Vagina (tissue), 2 donors: ENCODE results near the gene LHX8. TPM values are rescaled to one million over a fixed set of nuclear protein-coding genes. Genes with fewer than 3 reads are reported as not detected.

Experiments
- DNase-seq, 2 donors: peaks; one replicate each; pipeline ENCODE4 v3.0.0-alpha.2; 2017; ENCODE audit errors: extremely low spot score in 2 of 2
- H3K27ac ChIP-seq: fragments of 200-600 bp; sonication (generic); one replicate; pipeline ENCODE4 v1.5.1; 2019
- H3K27me3 ChIP-seq: fragments of 200-600 bp; sonication (generic); one replicate; pipeline ENCODE4 v1.5.1; 2019
- H3K36me3 ChIP-seq, 2 donors: fragments of 200-600 bp; sonication (generic); one replicate each; pipeline ENCODE4 v1.5.1; 2017 to 2019
- H3K4me1 ChIP-seq: fragments of 200-600 bp; sonication (generic); one replicate; pipeline ENCODE4 v1.5.1; 2019
- H3K4me3 ChIP-seq, 2 donors: fragments of 200-600 bp; sonication (generic); 1 replicate in 1 of 2; 2 replicates in 1 of 2; pipeline ENCODE4 v1.5.1; 2016 to 2019
- H3K9me3 ChIP-seq: fragments of 200-600 bp; sonication (generic); one replicate; pipeline ENCODE4 v1.5.1; 2019
- CTCF ChIP-seq, 3 experiments: fragments of 450-650 bp in 2 of 3; fragments of 200-600 bp in 1 of 3; sonication (generic) in 1 of 3; IDR thresholded peaks; one replicate each; pipeline ENCODE4 v1.5.1; 2017 to 2019; ENCODE audit warnings: antibody characterized with exemption in 3 of 3, mild to moderate bottlenecking in 2 of 3, moderate library complexity in 2 of 3
- POLR2A ChIP-seq, 2 donors: fragments of 450-650 bp; IDR thresholded peaks; one replicate each; pipeline ENCODE4 v1.6.1; 2017; ENCODE audit warnings: antibody characterized with exemption in 2 of 2, mild to moderate bottlenecking in 2 of 2, moderate library complexity in 2 of 2
- POLR2AphosphoS5 ChIP-seq, 2 donors: sonication (generic); formaldehyde crosslinking; IDR thresholded peaks; one replicate each; pipeline ENCODE4 v1.9.0; 2017; ENCODE audit warnings: antibody characterized with exemption in 2 of 2, mild to moderate bottlenecking in 2 of 2, low read depth in 1 of 2; ENCODE audit not compliant: insufficient read depth in 1 of 2
- intact Hi-C: fragments of 100-400 bp; cut with DNase I; formaldehyde crosslinking; loops from one replicate; pipeline ENCODE4 v1.15.1; 2023
- total RNA-seq: library from RNA; depleted of rRNA; stranded (reverse); fragments of >200 nt; gene quantifications from one replicate; pipeline ENCODE4 v1.2.3, GENCODE V29; 2016

The LHX8 gene
- total RNA-seq, 1 donor from 2014 or later, result not detected

- no peak for DNase-seq
- H3K27me3 ChIP-seq, result peaks cover 11% of the 10 kb centered on the region
These were observed 9.7 kb upstream of the LHX8 start for GRCh38 chr1:75124510-75124909.

GRCh38 chr1:75125161-75125726, 8.9 kb upstream of the LHX8 start:
- Histone ChIP-seq H3K36me3 (no peaks in the 10 kb centered on the region), H3K27me3 (peaks cover 12% of the 10 kb centered on the region), H3K4me3 (no peak overlapping the region), H3K4me1 (no peaks in the 10 kb centered on the region), H3K9me3 (no peaks in the 10 kb centered on the region), H3K27ac (no peak overlapping the region)
- TF ChIP-seq POLR2AphosphoS5 (IDR thresholded peaks at IDR 0.05; ENCODE audit: insufficient read depth in 1 of 2, low read depth in 1 of 2), result no peak
- no peak for TF ChIP-seq CTCF (IDR thresholded peaks at IDR 0.05)
- TF ChIP-seq POLR2A (IDR thresholded peaks at IDR 0.05), result no peak
- intact Hi-C loops, result no loop called here
- no peak for DNase-seq

More at GRCh38 chr1:75124510-75124909, 9.7 kb upstream of the LHX8 start:
- TF ChIP-seq POLR2AphosphoS5 (IDR thresholded peaks at IDR 0.05; ENCODE audit: insufficient read depth in 1 of 2, low read depth in 1 of 2) (no peak), CTCF (IDR thresholded peaks at IDR 0.05) (no peak), POLR2A (IDR thresholded peaks at IDR 0.05) (no peak)
- intact Hi-C loops, result no loop called here
- H3K36me3 ChIP-seq, result no peaks in the 10 kb centered on the region
- no peaks in the 10 kb centered on the region for H3K9me3 ChIP-seq
- H3K4me1 ChIP-seq, result no peaks in the 10 kb centered on the region
- no peak overlapping the region for H3K27ac ChIP-seq
- no peak overlapping the region for H3K4me3 ChIP-seq

GRCh38 chr1:75126611-75127101, 7.5 kb upstream of the LHX8 start:
- intact Hi-C loops, result no loop called here
- no peaks in the 10 kb centered on the region for H3K36me3 ChIP-seq
- H3K4me3 ChIP-seq, result no peak overlapping the region
- no peak for DNase-seq
- TF ChIP-seq POLR2A (IDR thresholded peaks at IDR 0.05) (no peak), POLR2AphosphoS5 (IDR thresholded peaks at IDR 0.05; ENCODE audit: insufficient read depth in 1 of 2, low read depth in 1 of 2) (no peak), CTCF (IDR thresholded peaks at IDR 0.05) (no peak)
- H3K27me3 ChIP-seq, result peaks cover 19% of the 10 kb centered on the region
- H3K9me3 ChIP-seq, result no peaks in the 10 kb centered on the region
- H3K27ac ChIP-seq, result no peak overlapping the region
- H3K4me1 ChIP-seq, result no peaks in the 10 kb centered on the region

- no peak for TF ChIP-seq POLR2A (IDR thresholded peaks at IDR 0.05)
- TF ChIP-seq POLR2AphosphoS5 (IDR thresholded peaks at IDR 0.05; ENCODE audit: insufficient read depth in 1 of 2, low read depth in 1 of 2), result no peak
- no peak for TF ChIP-seq CTCF (IDR thresholded peaks at IDR 0.05)
- Histone ChIP-seq H3K4me1 (no peaks in the 10 kb centered on the region), H3K9me3 (no peaks in the 10 kb centered on the region), H3K27me3 (peaks cover 26% of the 10 kb centered on the region), H3K4me3 (no peak overlapping the region), H3K27ac (no peak overlapping the region), H3K36me3 (no peaks in the 10 kb centered on the region)
- intact Hi-C loops, result no loop called here
- no peak for DNase-seq
These were observed 6.1 kb upstream of the LHX8 start for GRCh38 chr1:75127916-75128717.

- no peak for DNase-seq
- intact Hi-C loops, result no loop called here
- Histone ChIP-seq H3K36me3 (no peaks in the 10 kb centered on the region), H3K27ac (no peak overlapping the region), H3K4me1 (peaks cover 4% of the 10 kb centered on the region), H3K4me3 (no peak overlapping the region), H3K27me3 (peaks cover 31% of the 10 kb centered on the region), H3K9me3 (no peaks in the 10 kb centered on the region)
- no peak for TF ChIP-seq POLR2AphosphoS5 (IDR thresholded peaks at IDR 0.05; ENCODE audit: insufficient read depth in 1 of 2, low read depth in 1 of 2)
- no peak for TF ChIP-seq POLR2A (IDR thresholded peaks at IDR 0.05)
- no peak for TF ChIP-seq CTCF (IDR thresholded peaks at IDR 0.05)
These were observed 4.6 kb upstream of the LHX8 start for GRCh38 chr1:75129660-75129982.
